Heart left ventricle (tissue), 13 donors: ENCODE results near the gene PAK2.

Experiments used
- POLR2A ChIP-seq, 2 donors: fragments of 450-650 bp; IDR thresholded peaks; one replicate each; pipeline ENCODE4 v1.6.1; 2017; ENCODE audit warnings: antibody characterized with exemption in 2 of 2, mild to moderate bottlenecking in 2 of 2, moderate library complexity in 2 of 2
- TF ChIP-seq, protein P1 (sequence below), 12 donors: fragments of 200-600 bp; sonication (generic) in 4 of 12; IDR thresholded peaks; one replicate each; pipeline versions ENCODE4 v1.5.0 to v1.8.0; 2018 to 2022; ENCODE audit warnings: antibody characterized with exemption in 12 of 12, mild to moderate bottlenecking in 5 of 12
- donor health status: ischemic (EF 13 %, LVEDD 7.1; RV severe dilation, severe dysfunction).
- donor health status: DM: no; HTN: yes; CAD: no.
- donor health status: DM: no; HTN: no; CAD: no.
- donor health status: ischemic (EF 25% LVEDD 6.9; RV normal size, moderate dysfunction).
- donor health status: ischemic (EF 25% LVEDD 5.7; RV mildly dilated, moderate dysfunction).
- donor health status: ischemic (EF 35%, LVEDD 5.7; RV mildly dilated, moderate dysfunction).
- donor health status: nonischemic (EF 11% LVEDD 7.7; RV severe dilation, severe dysfunction).
- donor health status: DM: yes; HTN: yes; CAD: no.
- donor health status: PGD.
- donor health status: ischemic (EF 29% LVEDD 5.4; RV normal size, mild dysfunction).
- donor health status: nonischemic (EF 23%, LVEDD 6.1; RV moderate dilation, normal function).

DNA sequence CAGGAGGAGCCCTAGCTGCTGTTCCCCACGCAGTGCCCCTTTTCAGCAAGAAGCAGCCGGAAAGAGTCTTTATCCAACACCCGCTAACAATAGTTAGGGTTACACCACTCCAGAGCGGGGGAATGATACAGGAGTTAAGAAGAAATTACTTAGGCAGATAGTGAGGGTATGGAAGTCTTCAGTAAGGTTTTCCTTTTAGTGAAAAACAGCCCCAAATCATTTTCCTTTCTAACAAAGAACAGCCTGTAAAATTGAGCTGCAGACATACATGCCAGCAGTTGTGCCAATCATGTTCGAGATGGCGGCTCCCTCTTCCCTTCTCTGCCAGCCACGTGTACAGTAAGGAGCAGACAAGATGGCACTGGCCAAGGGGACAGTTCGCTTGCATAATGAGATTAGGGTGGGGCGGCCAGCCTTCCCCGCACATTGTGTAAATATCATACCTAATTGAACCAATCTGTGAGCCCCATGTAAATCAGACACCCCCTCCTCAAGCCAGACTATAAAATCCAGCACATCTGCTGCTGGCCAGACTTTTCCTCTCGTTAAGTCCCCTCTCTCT is 109.6 kb downstream of the PAK2 start:
- TF ChIP-seq, protein P1, sequence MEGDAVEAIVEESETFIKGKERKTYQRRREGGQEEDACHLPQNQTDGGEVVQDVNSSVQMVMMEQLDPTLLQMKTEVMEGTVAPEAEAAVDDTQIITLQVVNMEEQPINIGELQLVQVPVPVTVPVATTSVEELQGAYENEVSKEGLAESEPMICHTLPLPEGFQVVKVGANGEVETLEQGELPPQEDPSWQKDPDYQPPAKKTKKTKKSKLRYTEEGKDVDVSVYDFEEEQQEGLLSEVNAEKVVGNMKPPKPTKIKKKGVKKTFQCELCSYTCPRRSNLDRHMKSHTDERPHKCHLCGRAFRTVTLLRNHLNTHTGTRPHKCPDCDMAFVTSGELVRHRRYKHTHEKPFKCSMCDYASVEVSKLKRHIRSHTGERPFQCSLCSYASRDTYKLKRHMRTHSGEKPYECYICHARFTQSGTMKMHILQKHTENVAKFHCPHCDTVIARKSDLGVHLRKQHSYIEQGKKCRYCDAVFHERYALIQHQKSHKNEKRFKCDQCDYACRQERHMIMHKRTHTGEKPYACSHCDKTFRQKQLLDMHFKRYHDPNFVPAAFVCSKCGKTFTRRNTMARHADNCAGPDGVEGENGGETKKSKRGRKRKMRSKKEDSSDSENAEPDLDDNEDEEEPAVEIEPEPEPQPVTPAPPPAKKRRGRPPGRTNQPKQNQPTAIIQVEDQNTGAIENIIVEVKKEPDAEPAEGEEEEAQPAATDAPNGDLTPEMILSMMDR (IDR thresholded peaks at IDR 0.05): no peak
- TF ChIP-seq POLR2A (IDR thresholded peaks at IDR 0.05): no peak
